HL-60/S4 treated with phorbol 12-myristate 13-acetate at 8.2 ng/mL for 4 days and 3 days (cell line): Measurements from ENCODE around the gene KHDC4.

Source experiments
- in situ Hi-C: fragments of 300-500 bp; cut with MboI; formaldehyde crosslinking; loops from 2 replicates; pipeline ENCODE4 v1.15.0; 2022; ENCODE audit warnings: low sequenced_read_pairs

KHDC4 gene

GRCh38 chr1:155970531-155971167 lies 36.4 kb upstream of the KHDC4 start:
- in situ Hi-C loops = no loop called here

GRCh38 chr1:155969377-155969791 lies 35.2 kb upstream of the KHDC4 start:
- in situ Hi-C loops = no loop called here

GRCh38 chr1:155968670-155969069 lies 34.5 kb upstream of the KHDC4 start:
- in situ Hi-C loops = no loop called here

- in situ Hi-C loops = no loop called here
These were observed 33.8 kb upstream of the KHDC4 start for GRCh38 chr1:155968051-155968400.

- in situ Hi-C loops = no loop called here
These were observed 33.3 kb upstream of the KHDC4 start for GRCh38 chr1:155967341-155968050.

- in situ Hi-C loops = no loop called here
These were observed 32.5 kb upstream of the KHDC4 start for GRCh38 chr1:155966750-155967149.

GRCh38 chr1:155966135-155966534 lies 31.9 kb upstream of the KHDC4 start:
- in situ Hi-C loops = no loop called here

GRCh38 chr1:155964193-155964592 lies 30.0 kb upstream of the KHDC4 start:
- in situ Hi-C loops = no loop called here

GRCh38 chr1:155962599-155963211 lies 28.5 kb upstream of the KHDC4 start:
- in situ Hi-C loops = no loop called here

GRCh38 chr1:155961937-155962336 lies 27.7 kb upstream of the KHDC4 start:
- in situ Hi-C loops = no loop called here

GRCh38 chr1:155960081-155960745 lies 26.0 kb upstream of the KHDC4 start:
- in situ Hi-C loops = no loop called here

GRCh38 chr1:155957411-155957915 lies 23.2 kb upstream of the KHDC4 start:
- in situ Hi-C loops = no loop called here

- in situ Hi-C loops = no loop called here
These were observed 20.4 kb upstream of the KHDC4 start for GRCh38 chr1:155954645-155955044.

- in situ Hi-C loops = no loop called here
These were observed 18.3 kb upstream of the KHDC4 start for GRCh38 chr1:155952505-155952890.

- in situ Hi-C loops = no loop called here
These were observed 17.7 kb upstream of the KHDC4 start for GRCh38 chr1:155951753-155952504.

GRCh38 chr1:155950829-155951228 lies 16.6 kb upstream of the KHDC4 start:
- in situ Hi-C loops = no loop called here

- in situ Hi-C loops = no loop called here
These were observed 13.5 kb upstream of the KHDC4 start for GRCh38 chr1:155947741-155948140.

GRCh38 chr1:155947292-155947691 lies 13.1 kb upstream of the KHDC4 start:
- in situ Hi-C loops = no loop called here

GRCh38 chr1:155946633-155947219 lies 12.5 kb upstream of the KHDC4 start:
- in situ Hi-C loops = no loop called here

GRCh38 chr1:155944444-155944799 lies 10.2 kb upstream of the KHDC4 start:
- in situ Hi-C loops = no loop called here
